ENCODE data around the gene PARVG.

GRCh38 chr22:44206696-44207095 is 26.0 kb downstream of the PARVG start:
- TF ChIP-seq, protein P1, sequence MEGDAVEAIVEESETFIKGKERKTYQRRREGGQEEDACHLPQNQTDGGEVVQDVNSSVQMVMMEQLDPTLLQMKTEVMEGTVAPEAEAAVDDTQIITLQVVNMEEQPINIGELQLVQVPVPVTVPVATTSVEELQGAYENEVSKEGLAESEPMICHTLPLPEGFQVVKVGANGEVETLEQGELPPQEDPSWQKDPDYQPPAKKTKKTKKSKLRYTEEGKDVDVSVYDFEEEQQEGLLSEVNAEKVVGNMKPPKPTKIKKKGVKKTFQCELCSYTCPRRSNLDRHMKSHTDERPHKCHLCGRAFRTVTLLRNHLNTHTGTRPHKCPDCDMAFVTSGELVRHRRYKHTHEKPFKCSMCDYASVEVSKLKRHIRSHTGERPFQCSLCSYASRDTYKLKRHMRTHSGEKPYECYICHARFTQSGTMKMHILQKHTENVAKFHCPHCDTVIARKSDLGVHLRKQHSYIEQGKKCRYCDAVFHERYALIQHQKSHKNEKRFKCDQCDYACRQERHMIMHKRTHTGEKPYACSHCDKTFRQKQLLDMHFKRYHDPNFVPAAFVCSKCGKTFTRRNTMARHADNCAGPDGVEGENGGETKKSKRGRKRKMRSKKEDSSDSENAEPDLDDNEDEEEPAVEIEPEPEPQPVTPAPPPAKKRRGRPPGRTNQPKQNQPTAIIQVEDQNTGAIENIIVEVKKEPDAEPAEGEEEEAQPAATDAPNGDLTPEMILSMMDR (conservative IDR thresholded peaks at IDR 0.05; ENCODE audit: low read depth, low read length), result no peak
- TF ChIP-seq EZH2 (IDR thresholded peaks at IDR 0.05; ENCODE audit: low read length, unreplicated experiment) (no peak), EZH2phosphoT487 (IDR thresholded peaks at IDR 0.05; ENCODE audit: borderline replicate concordance, low read length) (no peak)
